ENCODE results near the gene MANBA.

GRCh38 chr4:102589743-102590142 lies 171.0 kb downstream of the MANBA start:
- TF ChIP-seq CTCF (IDR thresholded peaks at IDR 0.05) (no peak), POLR2A (IDR thresholded peaks at IDR 0.05) (no peak)

All from uterus (tissue), 2 donors.